ES-I3 (cell line): ENCODE results near the gene SPDYE4.

ENCODE experiments used
- H3K36me3 ChIP-seq: 2 replicates; pipeline ENCODE4 v1.6.1; 2013; ENCODE audit warnings: mild to moderate bottlenecking, low read length, control low read depth, moderate library complexity; ENCODE audit not compliant: insufficient read depth
- H3K4me1 ChIP-seq: 2 replicates; pipeline ENCODE4 v1.6.1; 2013; ENCODE audit warnings: mild to moderate bottlenecking, control low read depth, low read length; ENCODE audit not compliant: insufficient read depth
- H3K9ac ChIP-seq: 2 replicates; pipeline ENCODE4 v1.6.1; 2013; ENCODE audit warnings: low read depth, mild to moderate bottlenecking, low read length, moderate library complexity
- H3K9me3 ChIP-seq: 2 replicates; pipeline ENCODE4 v1.6.1; 2013; ENCODE audit warnings: mild to moderate bottlenecking, low read length, moderate library complexity; ENCODE audit not compliant: control insufficient read depth, insufficient read depth

The SPDYE4 gene

DNA sequence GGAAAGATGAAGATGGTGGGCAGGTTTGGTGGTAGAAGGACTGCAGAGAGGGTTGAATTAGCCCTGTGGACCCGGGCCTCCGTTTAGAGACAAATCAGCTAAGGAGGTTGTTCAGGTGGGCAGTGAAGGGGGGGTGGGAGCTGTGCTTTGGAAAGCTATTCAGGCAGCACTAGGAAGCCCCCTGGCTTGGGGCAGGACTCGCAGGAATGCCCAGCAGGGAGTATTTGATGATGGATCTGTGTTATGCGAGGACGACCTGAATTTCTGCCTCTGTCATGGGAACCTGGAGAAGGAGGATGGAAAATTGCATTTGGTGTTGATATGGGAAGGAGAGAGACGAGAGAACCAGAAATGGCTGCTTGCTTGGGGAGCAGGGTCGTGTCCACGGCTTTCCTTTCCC, 3.5 kb downstream of the SPDYE4 start:
- no peaks in the 10 kb centered on the region for H3K36me3 ChIP-seq
- no peak overlapping the region for H3K9ac ChIP-seq
- H3K4me1 ChIP-seq: peaks cover 4% of the 10 kb centered on the region
- H3K9me3 ChIP-seq: no peaks in the 10 kb centered on the region

DNA sequence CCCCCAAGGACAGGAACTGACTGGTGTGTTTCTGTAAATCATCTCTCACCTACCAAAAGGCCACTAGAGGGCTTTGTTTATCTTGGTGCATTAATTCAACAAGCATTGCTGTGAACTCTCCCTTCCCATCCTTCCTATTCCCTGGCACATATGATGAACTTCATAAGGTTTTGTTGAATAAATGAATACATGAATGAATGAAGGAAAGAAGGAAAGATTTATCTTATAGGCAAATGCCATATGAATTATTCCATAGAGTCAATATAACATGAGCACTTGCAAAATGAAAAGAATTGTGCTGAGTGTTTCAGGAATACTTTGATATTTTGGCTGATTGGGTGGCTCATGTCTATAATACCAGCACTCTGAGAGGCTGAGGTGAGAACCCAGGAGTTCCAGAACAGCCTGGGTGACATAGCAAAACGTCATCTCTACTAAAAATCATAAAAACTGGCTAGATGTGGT, 4.3 kb downstream of the SPDYE4 start:
- Histone ChIP-seq H3K36me3 (no peaks in the 10 kb centered on the region), H3K9me3 (no peaks in the 10 kb centered on the region), H3K9ac (no peak overlapping the region), H3K4me1 (peaks cover 4% of the 10 kb centered on the region)

DNA sequence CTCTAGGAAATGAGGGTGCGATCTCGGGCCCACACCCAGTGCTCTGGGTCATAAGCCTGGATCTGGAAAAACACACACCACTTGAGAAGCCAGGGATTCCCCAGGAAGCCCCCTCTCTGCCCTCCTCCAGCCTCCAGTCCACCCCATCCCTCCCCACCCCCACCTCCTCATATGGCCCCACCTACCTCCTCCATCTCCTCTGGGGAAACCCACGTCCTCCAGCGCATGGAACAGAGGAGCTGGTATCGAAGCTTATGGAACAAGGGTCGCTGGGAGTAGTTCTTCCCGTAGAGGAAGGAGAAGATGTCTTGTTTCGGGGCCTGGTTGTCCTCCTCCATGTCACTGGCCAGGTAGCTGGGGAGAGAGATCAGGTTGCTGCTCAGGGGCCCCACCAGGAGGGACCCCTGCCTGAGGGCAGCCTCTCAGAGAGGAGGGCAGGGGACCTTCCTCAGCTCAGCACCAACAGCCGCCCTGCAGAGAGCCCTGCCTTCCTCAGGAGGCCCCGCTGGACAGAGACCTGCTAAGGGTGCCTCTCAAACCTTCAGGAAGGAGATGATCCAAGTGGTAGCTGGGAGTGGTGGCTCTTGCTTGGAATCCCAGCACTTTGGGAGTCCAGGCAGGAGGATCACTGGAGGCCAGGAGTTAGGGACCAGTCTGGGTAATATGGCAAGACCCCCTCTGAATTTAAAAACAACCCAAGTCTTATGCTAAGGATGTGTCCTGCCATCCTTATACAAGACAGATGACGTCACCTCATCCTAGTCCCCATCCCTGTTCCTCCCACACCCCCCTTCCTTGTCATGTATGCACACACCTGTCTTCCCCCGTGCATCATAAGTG, 5.0 kb downstream of the SPDYE4 start:
- Histone ChIP-seq H3K9ac (no peak overlapping the region), H3K4me1 (peaks cover 4% of the 10 kb centered on the region), H3K36me3 (no peaks in the 10 kb centered on the region), H3K9me3 (no peaks in the 10 kb centered on the region)

DNA sequence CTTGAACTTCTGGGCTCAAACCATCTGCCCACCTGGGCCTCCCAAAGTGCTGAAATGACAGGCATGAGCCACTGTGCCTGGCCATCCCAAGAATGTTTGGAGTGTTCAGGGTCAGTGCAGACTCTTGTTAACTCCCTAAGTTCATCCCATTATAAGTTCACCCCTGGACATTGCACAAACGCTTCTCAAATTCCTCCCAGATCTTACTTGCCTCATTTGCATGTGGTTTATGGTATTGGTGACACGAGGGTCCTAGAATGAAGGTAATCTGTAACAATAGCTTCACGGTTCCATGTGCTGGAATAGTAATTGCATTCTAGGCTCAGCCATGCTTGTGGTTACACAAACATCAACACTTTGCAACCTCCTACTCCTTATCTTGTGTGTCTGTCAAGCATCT, 8.7 kb downstream of the SPDYE4 start:
- no peaks in the 10 kb centered on the region for H3K9me3 ChIP-seq
- no peaks in the 10 kb centered on the region for H3K4me1 ChIP-seq
- H3K9ac ChIP-seq: no peak overlapping the region
- no peaks in the 10 kb centered on the region for H3K36me3 ChIP-seq

DNA sequence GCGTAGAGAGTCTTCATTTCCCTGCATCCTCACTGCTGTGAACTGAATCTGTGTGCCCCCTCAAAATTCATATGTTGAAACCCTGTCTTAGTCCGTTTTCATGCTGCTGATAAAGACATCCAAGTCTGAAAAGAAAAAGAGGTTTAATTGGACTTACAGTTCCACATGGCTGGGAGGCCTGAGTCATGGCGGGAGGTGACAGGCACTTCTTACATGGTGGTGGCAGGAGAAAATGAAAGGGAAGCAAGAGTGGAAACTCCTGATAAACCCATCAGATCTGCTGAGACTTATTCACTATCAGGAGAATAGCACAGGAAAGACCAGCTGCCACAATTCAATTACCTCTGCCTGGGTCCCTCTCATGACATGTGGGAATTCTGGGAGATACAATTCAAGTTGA, 10.6 kb downstream of the SPDYE4 start:
- H3K4me1 ChIP-seq: no peaks in the 10 kb centered on the region
- no peaks in the 10 kb centered on the region for H3K36me3 ChIP-seq
- no peaks in the 10 kb centered on the region for H3K9me3 ChIP-seq
- no peak overlapping the region for H3K9ac ChIP-seq

DNA sequence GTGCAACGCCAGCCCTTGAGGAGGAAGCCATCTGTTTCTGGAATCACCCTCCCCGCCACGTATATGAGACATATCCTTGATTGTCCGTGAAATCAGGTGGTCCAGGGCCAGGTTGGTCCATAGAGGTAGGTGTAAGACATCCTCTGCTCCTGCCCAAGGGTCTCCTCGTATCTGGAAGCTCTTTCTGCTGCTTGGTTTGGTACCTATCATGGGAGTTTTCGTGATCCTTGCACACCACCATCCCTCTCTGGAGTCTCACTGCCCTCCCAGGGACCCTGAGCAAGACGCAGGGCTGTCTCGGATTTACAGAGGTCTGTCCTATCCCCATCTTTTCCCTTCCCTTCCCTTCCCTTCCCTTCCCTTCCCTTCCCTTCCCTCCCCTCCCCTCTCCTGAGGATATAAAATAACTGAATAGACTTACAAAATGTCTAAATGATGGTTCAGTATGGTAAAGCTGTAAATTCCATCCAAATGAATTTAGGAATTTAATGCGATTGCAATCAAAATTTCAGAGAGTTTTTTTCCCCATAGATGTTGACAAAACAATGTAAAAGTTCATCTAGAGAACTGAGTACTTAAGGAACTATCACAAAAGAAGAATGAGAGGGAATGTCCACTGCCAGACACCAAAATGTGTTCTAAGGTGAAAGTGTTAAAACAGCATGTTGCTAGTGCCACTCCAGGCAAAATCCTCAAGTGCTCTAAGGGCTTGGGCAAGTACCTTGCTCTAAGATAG, 11.7 kb downstream of the SPDYE4 start:
- H3K9me3 ChIP-seq: no peaks in the 10 kb centered on the region

DNA sequence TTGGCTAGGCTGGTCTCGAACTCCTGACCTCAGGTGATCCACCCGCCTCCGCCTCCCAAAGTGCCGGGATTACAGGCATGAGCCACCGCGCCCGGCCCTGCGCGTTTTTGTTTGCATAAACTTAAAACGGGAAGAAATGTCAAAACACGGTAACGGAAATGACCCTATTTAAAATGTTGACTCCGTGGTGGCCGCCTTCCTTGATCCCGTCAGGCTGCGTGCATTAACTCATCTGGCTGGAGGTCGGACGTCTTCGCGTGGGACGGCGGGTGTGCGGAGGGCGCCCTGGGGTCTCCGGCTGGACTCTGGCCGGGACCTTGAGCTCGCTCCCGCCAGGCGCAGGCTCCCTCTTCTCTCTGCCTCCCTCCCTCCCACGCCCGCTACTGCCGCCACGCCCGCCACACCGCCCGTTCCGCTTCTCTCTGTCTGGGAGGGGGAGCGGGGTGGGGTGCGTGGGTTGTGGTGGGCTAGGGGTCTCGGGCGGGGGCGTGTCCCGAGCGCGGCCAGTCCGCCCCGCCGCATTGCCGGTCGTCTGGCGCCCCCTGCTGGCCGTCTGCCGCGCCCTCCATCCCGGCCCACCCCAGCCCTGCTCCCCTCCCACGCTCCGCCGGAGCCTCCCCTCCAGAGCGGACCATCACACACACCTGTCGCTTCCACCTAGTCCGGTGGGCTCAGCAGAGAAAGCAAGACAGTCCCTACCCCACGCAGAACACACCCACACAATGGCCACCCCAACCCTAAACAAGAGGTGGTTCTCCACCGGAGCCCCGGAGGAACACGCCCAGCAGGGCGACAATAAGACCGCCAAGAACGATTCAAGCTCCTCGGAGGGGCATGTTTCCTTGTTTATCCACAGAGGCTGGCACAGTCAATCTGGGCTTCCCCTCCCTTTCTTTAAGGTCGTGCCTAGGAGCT, 12.5 kb downstream of the SPDYE4 start:
- H3K9me3 ChIP-seq: no peaks in the 10 kb centered on the region
- no peaks in the 10 kb centered on the region for H3K36me3 ChIP-seq

More for the DNA sequence above, 11.7 kb downstream of the SPDYE4 start:
- Histone ChIP-seq H3K36me3 (no peaks in the 10 kb centered on the region), H3K9ac (peak overlapping the region; percentile 53; the same call in 1 of the 2 replicates), H3K4me1 (no peaks in the 10 kb centered on the region)

DNA sequence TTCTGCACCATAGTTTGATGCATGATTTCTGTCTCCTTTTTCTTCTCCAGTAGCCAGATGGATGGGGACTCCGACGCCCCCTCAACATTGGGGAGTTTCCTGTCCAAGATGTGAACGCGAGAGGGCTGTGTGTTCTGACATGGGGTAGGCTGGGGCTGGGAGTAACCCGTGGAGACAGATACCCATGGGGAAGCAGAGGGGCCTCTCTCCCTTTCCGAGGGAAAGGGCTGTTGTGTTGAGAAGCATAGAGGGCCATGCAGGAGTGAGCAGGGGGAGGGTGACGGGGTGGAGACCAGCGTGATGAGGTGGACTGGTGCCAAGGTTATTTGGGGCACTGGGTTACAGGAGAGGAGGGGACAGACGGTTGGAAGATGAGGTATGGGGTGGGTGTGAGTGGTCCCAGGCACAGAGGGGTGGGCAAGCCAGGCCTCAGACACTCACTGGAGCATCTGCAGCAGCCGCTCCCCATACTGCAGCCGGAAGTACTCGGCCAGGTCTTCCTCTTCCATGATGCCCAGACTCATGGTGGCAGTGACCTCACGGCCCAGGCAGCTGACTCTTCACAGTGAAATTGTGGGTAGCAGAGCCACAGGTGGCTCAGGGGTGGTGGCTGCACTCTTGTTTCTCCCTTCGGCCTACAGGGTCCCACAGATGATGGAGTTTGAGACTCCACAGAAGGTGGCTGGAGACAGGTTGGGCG, 14.1 kb downstream of the SPDYE4 start:
- H3K4me1 ChIP-seq: peaks cover 4% of the 10 kb centered on the region; the same call in 1 of the 2 replicates
- H3K36me3 ChIP-seq: no peaks in the 10 kb centered on the region
- no peaks in the 10 kb centered on the region for H3K9me3 ChIP-seq
- no peak overlapping the region for H3K9ac ChIP-seq

More for the DNA sequence above, 12.5 kb downstream of the SPDYE4 start:
- peaks cover under 1% of the 10 kb centered on the region; the same call in 1 of the 2 replicates for H3K4me1 ChIP-seq
- H3K9ac ChIP-seq: peak overlapping the region; percentile 53; the same call in 1 of the 2 replicates

DNA sequence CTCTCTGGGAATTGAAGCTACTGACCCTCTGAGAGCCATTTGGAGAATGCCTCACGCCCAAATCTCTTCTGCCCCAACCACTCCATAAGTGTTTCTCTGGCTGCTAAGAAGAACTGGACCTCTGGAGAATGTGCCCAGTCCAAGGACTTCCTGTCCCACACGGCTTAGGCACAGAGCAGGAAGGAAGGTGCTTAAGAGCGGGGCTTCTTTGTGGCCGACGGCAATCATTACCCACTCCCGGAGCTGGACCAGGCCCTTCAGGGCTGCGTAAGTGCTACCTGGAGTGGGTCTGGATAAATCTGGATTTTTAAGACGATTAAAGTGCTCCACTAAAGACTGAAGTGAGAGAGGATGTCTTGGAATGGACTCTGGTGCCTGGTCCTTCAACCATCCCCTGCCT, 15.5 kb downstream of the SPDYE4 start:
- Histone ChIP-seq H3K9ac (no peak overlapping the region), H3K4me1 (peaks cover 7% of the 10 kb centered on the region; the same call in 1 of the 2 replicates), H3K36me3 (no peaks in the 10 kb centered on the region), H3K9me3 (no peaks in the 10 kb centered on the region)

DNA sequence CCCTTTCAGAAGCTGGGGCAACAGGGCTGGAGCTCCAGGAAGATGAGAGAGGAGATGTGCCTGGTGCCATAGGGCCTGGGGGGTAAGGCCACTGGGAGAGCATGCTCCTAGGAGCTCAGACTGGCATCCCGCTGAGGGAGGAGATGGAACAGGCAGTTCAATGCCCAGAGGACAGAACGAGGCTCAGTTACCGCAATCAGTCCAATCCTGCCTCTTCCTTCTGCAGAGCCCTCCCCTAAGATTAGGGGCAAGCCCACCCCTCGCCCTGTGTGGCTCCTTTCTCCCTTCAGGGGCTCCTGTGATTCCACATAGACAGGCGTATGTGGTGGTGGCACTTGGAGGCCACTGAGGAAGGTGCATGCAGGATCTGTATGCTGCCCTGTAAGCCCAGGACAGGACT, 16.1 kb downstream of the SPDYE4 start:
- Histone ChIP-seq H3K9ac (no peak overlapping the region), H3K36me3 (no peaks in the 10 kb centered on the region), H3K4me1 (peaks cover 7% of the 10 kb centered on the region; the same call in 1 of the 2 replicates), H3K9me3 (no peaks in the 10 kb centered on the region)

DNA sequence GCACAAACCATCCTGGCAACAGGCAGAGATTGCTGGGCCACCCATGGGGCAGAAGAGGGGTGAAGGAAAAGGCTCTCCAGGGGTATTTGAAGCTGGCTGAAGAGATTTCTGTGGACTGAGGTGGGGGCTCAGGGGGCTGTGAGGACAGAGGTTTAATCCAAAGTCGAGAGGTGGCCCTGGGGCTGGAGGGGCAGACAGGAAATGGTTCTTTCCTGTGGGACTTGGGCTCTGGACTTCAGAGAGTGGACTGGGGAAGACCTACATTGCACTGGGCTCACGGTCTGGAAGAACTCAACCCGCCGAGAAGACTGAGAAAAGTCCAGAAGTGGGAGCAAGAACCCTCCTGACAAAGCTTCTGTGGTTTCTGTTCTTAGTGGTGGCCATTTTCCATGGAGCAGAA, 16.6 kb downstream of the SPDYE4 start:
- Histone ChIP-seq H3K4me1 (peaks cover 7% of the 10 kb centered on the region; the same call in 1 of the 2 replicates), H3K9me3 (no peaks in the 10 kb centered on the region), H3K9ac (no peak overlapping the region), H3K36me3 (no peaks in the 10 kb centered on the region)

DNA sequence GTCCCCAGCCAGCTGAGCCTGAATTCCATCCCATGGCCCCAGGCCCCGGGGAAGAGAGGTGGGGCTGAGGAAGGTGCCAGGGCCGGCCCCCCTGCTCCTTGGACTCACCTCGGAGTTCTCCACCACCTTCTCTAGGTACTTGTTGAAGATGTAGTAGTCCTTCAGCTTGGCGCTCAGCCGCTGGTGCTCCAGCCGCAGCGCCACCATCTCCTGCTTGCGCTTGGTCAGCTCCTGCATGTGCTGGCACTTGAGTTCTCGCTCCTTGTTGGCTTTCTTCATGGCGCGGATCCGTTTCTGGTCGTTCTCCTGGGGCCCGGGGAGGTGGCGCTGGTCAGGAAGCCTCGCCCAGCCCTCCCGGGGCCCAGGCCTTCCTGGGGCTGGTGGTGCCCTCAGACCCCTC, 17.0 kb downstream of the SPDYE4 start:
- no peaks in the 10 kb centered on the region for H3K9me3 ChIP-seq
- peaks cover 7% of the 10 kb centered on the region; the same call in 1 of the 2 replicates for H3K4me1 ChIP-seq
- H3K9ac ChIP-seq: no peak overlapping the region
- no peaks in the 10 kb centered on the region for H3K36me3 ChIP-seq

DNA sequence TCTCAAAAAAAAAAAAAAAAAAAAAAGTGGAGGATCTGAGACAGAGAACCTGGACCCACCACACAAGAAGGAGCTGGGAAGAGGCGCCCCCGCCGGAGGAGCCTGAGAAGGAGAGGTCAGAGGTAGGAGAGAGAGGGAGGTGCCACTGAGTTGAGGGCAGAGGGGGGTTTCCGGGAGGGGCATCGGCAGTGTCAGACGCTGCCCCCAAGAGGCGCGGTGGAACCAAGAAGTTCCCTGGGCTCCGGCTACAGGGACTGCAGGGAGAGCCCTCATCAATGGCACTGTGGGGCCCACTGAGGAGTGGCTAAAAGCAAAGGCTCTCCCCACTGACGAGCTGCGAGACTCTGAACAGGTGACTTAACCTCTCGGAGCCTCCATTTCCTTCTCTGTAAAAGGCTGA, 17.9 kb downstream of the SPDYE4 start:
- Histone ChIP-seq H3K9me3 (no peaks in the 10 kb centered on the region), H3K9ac (no peak overlapping the region), H3K4me1 (peaks cover 7% of the 10 kb centered on the region; the same call in 1 of the 2 replicates), H3K36me3 (no peaks in the 10 kb centered on the region)
